Posterior vena cava (tissue), 2 donors: ENCODE measurements around the gene ARHGAP31. TPM values are rescaled to one million over a fixed set of nuclear protein-coding genes. Genes with fewer than 3 reads are reported as not detected.
"Not testable (repeated sequence)": the region's sequence is repeated elsewhere in the genome, so short reads cannot be mapped to it uniquely, and the experiment has no call there.

Experiments
- DNase-seq: peaks from one replicate; pipeline ENCODE4 v3.0.0-alpha.2; 2020; ENCODE audit warnings: low spot score
- intact Hi-C, 2 donors: fragments of 100-400 bp; cut with DNase I; formaldehyde crosslinking; loops; one replicate each; pipeline versions ENCODE4 v1.14.1 to v1.14.2; 2022 to 2023
- total RNA-seq, 2 donors: library from RNA; stranded (reverse); fragmentation: NEBNext Ultra II Directional; extraction: Animal tissue kit (Norgen Biotek cat#: 25700); gene quantifications; one replicate each; pipeline ENCODE4 v1.2.1, GENCODE V29; 2021
- donor health status: DM: yes; HTN: yes; CAD: no.
- donor health status: DM: yes; HTN: yes; CAD: no.

ARHGAP31 gene
- total RNA-seq, 2 donors from 2014 or later: 26.5 to 26.9 TPM

GRCh38 chr3:119337407-119337806 lies 43.2 kb downstream of the ARHGAP31 start:
- DNase-seq, intact Hi-C loops: not testable (repeated sequence)

- no peak for DNase-seq
- intact Hi-C loops: no loop called here
Observed at GRCh38 chr3:119338754-119339153, 44.6 kb downstream of the ARHGAP31 start.

- no peak for DNase-seq
Observed at GRCh38 chr3:119340014-119340413, 45.8 kb downstream of the ARHGAP31 start.

GRCh38 chr3:119340446-119340845 lies 46.3 kb downstream of the ARHGAP31 start:
- intact Hi-C loops: no loop called here
- no peak for DNase-seq

More at GRCh38 chr3:119340014-119340413, 45.8 kb downstream of the ARHGAP31 start:
- intact Hi-C loops: no loop called here

GRCh38 chr3:119342176-119342575 lies 48.0 kb downstream of the ARHGAP31 start:
- intact Hi-C loops: no loop called here
- DNase-seq: no peak

GRCh38 chr3:119343719-119344118 lies 49.5 kb downstream of the ARHGAP31 start:
- intact Hi-C loops: no loop called here

GRCh38 chr3:119346076-119346496 lies 51.9 kb downstream of the ARHGAP31 start:
- intact Hi-C loops: no loop called here

More at GRCh38 chr3:119343719-119344118, 49.5 kb downstream of the ARHGAP31 start:
- DNase-seq: no peak

GRCh38 chr3:119347036-119347435 lies 52.9 kb downstream of the ARHGAP31 start:
- no peak for DNase-seq
- intact Hi-C loops: no loop called here

More at GRCh38 chr3:119346076-119346496, 51.9 kb downstream of the ARHGAP31 start:
- no peak for DNase-seq

- DNase-seq: no peak
- intact Hi-C loops: no loop called here
Observed at GRCh38 chr3:119349354-119350041, 55.3 kb downstream of the ARHGAP31 start.

- DNase-seq: no peak
Observed at GRCh38 chr3:119350114-119350513, 55.9 kb downstream of the ARHGAP31 start.

GRCh38 chr3:119351581-119351980 lies 57.4 kb downstream of the ARHGAP31 start:
- intact Hi-C loops: no loop called here
- DNase-seq: no peak

More at GRCh38 chr3:119350114-119350513, 55.9 kb downstream of the ARHGAP31 start:
- intact Hi-C loops: no loop called here

- intact Hi-C loops: no loop called here
- DNase-seq: no peak
Observed at GRCh38 chr3:119352034-119352609, 57.9 kb downstream of the ARHGAP31 start.

GRCh38 chr3:119352863-119353527 lies 58.8 kb downstream of the ARHGAP31 start:
- intact Hi-C loops: no loop called here
- no peak for DNase-seq

GRCh38 chr3:119355608-119356007 lies 61.4 kb downstream of the ARHGAP31 start:
- DNase-seq, intact Hi-C loops: not testable (repeated sequence)

GRCh38 chr3:119356646-119357045 lies 62.5 kb downstream of the ARHGAP31 start:
- DNase-seq: no peak
- intact Hi-C loops: no loop called here

- intact Hi-C loops: no loop called here
- no peak for DNase-seq
Observed at GRCh38 chr3:119357190-119357589, 63.0 kb downstream of the ARHGAP31 start.

GRCh38 chr3:119359476-119360326 lies 65.5 kb downstream of the ARHGAP31 start:
- no peak for DNase-seq
- intact Hi-C loops: no loop called here

- intact Hi-C loops: no loop called here
Observed at GRCh38 chr3:119360736-119361462, 66.7 kb downstream of the ARHGAP31 start.

GRCh38 chr3:119362010-119362409 lies 67.8 kb downstream of the ARHGAP31 start:
- intact Hi-C loops: no loop called here
- no peak for DNase-seq

More at GRCh38 chr3:119360736-119361462, 66.7 kb downstream of the ARHGAP31 start:
- DNase-seq: no peak
